D721Med (cell line): ENCODE results near the gene COG4.
"Not testable (repeated sequence)": the region's sequence is repeated elsewhere in the genome, so short reads cannot be mapped to it uniquely, and the experiment has no call there.

Source experiments
- DNase-seq: peaks from one replicate; pipeline ENCODE4 v3.0.0; 2011; ENCODE audit warnings: low spot score; ENCODE audit not compliant: insufficient read length
- FAIRE-seq: peaks from 2 replicates; lab custom pipeline; 2011; peaks lifted over from hg19 to GRCh38; lab: Jason Lieb, UNC
- CTCF ChIP-seq: IDR thresholded peaks from 2 replicates; pipeline ENCODE4 v1.5.1; 2012; ENCODE audit warnings: mild to moderate bottlenecking, control low read depth; ENCODE audit not compliant: insufficient read depth; ENCODE audit errors: missing control alignments

The COG4 gene

GRCh38 chr16:70527315-70527996, 4.1 kb upstream of the COG4 start:
- no peak for DNase-seq
- TF ChIP-seq CTCF: no peak
- FAIRE-seq: no peak

GRCh38 chr16:70526403-70526802, 3.0 kb upstream of the COG4 start:
- no peak for FAIRE-seq
- no peak for DNase-seq
- TF ChIP-seq CTCF: no peak

- not testable (repeated sequence) for FAIRE-seq, DNase-seq
These were observed 1.1 kb upstream of the COG4 start for GRCh38 chr16:70524399-70524825.

- no peak for FAIRE-seq
- no peak for TF ChIP-seq CTCF
- no peak for DNase-seq
These were observed 517 bp upstream of the COG4 start, which contains the start of gene SF3B3 for GRCh38 chr16:70523743-70524398. Gene SF3B3 (plus strand): TSS chr16:70523816. CDS start chr16:70526657, 2,841 bp downstream.

- DNase-seq (no peak), FAIRE-seq (no peak)
- no peak for TF ChIP-seq CTCF
These were observed 908 bp downstream of the COG4 start for GRCh38 chr16:70522216-70523075.

- FAIRE-seq (no peak), DNase-seq (no peak)
- TF ChIP-seq CTCF: no peak
These were observed 2.6 kb downstream of the COG4 start for GRCh38 chr16:70520612-70521297.

GRCh38 chr16:70512456-70512855, 10.9 kb downstream of the COG4 start:
- TF ChIP-seq CTCF: no peak
- FAIRE-seq: no peak
- DNase-seq: no peak
